AG09309 (cell line): ENCODE results near the gene ILKAP.

Experiments
- DNase-seq: peaks from one replicate; pipeline ENCODE4 v3.0.0-alpha.2; 2010; ENCODE audit warnings: low read depth
- H3K4me3 ChIP-seq: 2 replicates; pipeline ENCODE4 v1.5.1; 2011; ENCODE audit warnings: mild to moderate bottlenecking, low read depth, low read length, moderate library complexity; ENCODE audit not compliant: control insufficient read depth
- CTCF ChIP-seq: IDR thresholded peaks from 2 replicates; pipeline ENCODE4 v1.5.1; 2011; ENCODE audit warnings: mild to moderate bottlenecking, low read depth, low read length, inconsistent platforms; ENCODE audit not compliant: insufficient read depth, control insufficient read depth; ENCODE audit errors: missing control alignments

The ILKAP gene

GRCh38 chr2:238134393-238134785, 69.1 kb downstream of the ILKAP start:
- no peak overlapping the region for H3K4me3 ChIP-seq
- DNase-seq = no peak
- no peak for TF ChIP-seq CTCF

- no peak for DNase-seq
- no peak for TF ChIP-seq CTCF
- H3K4me3 ChIP-seq = no peak overlapping the region
Measured at GRCh38 chr2:238133499-238134392, 69.7 kb downstream of the ILKAP start.

- DNase-seq = no peak
- TF ChIP-seq CTCF = no peak
- no peak overlapping the region for H3K4me3 ChIP-seq
Measured at GRCh38 chr2:238132463-238133450, 70.7 kb downstream of the ILKAP start.

- DNase-seq = no peak
- TF ChIP-seq CTCF = no peak
- H3K4me3 ChIP-seq = no peak overlapping the region
Measured at GRCh38 chr2:238131761-238132462, 71.6 kb downstream of the ILKAP start.

GRCh38 chr2:238130696-238131628, 72.5 kb downstream of the ILKAP start:
- DNase-seq = no peak
- no peak for TF ChIP-seq CTCF
- no peak overlapping the region for H3K4me3 ChIP-seq
